CD4-positive, alpha-beta T cell treated with Interferon gamma for 1 hour (primary cell): Measurements from ENCODE around the gene ACTR10.
A peak's percentile ranks its signal among the peaks of the same experiment; 100 is the strongest.

ENCODE experiments used
- DNase-seq: peaks from one replicate; pipeline ENCODE4 v3.0.0-alpha.2; 2020

Gene ACTR10

DNA sequence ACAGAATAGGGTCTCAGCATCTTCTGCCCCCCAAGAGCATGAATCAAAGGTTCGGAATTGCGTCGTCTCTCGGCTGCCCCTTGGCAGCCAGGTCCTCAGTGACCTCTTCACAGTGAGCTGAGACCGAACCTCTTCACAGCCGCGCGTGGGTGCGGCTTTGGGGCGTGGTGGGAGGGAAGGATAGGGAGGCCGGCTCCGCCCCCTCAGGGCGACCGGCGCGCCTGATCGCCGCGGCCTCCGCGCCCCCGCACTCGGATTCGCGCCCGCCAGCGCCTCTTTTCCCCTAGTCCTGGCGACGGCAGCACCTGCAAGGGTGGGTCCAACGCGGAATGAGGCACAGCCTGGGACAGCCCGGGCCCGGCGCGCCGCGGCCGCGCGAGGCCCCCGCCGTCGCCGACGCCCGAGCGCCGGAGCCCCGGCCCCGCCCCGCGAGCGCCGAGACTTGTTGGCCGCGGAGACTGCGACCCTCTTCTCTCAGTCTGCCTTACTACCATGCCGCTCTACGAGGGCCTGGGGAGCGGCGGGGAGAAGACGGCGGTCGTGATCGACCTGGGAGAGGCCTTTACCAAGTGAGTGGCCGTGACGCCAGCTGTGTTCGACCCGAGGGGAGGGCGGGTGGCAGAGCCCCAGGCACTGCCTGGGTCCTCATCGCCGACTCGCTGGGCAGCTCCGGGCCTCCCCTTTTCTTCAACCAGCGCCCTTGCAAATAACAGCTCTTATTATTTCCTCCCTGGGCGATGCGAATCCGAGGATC, at the start of gene ACTR10:
TSS of gene ACTR10 (plus strand) at position 424 of the 754 bp plus-strand sequence. CDS start at position 493, 69 bp downstream.
- DNase-seq, result peak; percentile 81

DNA sequence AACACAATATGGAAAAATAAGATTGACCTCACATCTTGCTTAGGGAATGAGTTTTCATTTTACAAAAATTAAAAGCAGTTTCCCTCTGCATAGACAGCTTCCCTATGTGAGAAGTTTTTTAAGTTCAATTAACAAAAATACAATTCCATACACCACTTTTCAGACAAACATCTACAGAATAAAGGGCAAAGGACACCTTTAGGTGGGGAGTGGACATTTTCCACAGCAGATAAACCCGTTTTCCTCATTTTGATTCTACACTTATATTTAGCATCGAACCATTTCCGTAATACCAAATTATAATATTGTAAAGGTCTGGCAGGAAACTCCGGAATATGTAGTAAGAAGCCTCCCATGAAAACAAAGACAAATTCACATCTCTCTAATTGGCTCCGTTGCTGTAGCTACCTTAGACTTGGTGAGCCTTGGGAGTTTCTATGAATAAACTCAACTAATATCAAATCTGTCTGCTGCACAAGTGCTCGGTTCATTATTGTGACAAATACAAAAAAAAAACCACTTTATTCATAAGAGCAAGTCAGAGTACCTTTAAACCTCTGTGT, 49.6 kb upstream of the ACTR10 start:
- DNase-seq, result no peak

DNA sequence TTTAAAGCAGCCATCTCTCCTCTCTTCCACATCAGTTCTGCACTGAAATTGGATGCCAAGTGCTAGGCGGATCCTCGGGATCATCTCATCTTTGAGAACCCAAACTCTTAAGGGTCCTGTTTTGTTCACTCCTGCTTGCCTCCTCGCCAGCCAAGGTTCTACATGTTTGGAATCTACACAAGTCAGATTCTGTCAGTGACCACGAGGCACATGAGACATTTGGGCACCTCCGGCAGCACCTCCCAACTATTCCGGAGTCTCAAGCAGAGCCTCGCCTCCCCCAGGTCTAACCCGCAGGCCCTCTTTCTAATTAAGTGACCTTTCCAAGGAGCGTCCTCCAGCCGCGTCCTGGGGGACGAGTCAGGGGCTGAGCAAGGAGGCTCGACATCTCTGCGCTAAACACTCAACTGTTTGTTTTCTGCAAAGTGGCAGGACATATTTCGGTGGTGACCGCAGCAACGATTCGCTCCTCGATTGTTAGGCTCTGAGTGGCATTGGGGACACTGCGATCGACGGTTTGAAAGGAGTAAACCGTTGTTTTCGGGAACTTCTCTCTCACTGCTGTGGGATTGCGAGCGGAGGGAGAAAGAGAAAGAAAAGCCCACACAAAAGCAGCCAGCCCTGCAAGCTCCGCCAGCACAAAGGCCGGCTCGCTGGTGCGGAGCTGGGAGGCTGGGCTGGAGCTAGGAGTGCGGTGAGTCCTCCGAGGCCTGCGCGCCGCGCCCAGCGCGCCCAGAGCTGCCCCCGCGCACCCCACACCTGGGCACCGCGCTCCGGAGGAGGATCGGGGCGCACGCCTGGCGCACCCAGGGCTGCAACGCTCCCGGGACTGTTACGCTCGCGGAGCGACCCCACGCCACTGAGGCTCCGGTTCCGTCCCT, 48.6 kb upstream of the ACTR10 start:
- no peak for DNase-seq

DNA sequence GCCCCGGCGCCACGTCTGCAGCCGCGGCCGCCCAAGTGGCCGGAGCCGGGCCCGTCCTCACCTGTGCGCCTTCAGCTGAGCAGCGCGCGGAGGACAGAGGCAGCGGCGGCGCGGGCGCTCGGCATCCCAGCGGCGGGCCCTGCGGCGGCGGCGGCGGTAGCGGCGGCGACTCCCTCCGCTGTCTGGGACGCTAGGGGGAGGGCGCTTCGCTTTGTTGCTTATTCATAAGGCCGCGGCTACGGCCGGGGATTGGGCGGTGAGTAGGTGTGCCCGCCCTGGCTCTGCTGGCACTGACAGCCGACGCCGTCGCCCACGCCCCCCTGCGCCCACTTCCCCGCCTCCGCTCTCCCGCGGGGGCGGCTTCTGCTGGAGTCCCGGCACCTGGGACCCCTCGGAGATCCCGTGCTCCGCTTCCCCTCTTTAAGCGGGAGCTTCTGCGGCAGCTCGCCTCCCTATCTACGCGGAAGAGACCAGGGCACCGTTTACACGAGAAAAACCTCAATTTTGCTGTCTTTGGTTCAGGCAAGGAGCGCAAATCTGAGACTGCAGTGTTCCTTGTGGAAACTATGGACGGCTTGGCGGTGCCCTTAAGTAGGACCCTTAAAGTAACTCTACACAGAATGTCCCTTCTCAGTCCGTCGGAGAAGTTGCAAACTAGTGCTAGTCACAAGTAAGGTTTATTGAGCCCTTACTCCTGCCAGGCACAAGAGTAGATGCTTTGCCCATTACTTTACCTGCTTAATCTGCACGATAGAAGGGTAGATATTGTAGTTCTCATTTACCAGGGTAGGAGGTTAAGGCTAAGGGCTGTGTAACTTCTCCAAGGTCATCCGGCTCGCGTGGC, 47.7 kb upstream of the ACTR10 start, which contains the start of gene ARMH4:
TSS of gene ARMH4 (minus strand) at position 200 of the 844 bp plus-strand sequence. CDS start 12,855 bp downstream, outside the sequence.
- peak; percentile 51 for DNase-seq

DNA sequence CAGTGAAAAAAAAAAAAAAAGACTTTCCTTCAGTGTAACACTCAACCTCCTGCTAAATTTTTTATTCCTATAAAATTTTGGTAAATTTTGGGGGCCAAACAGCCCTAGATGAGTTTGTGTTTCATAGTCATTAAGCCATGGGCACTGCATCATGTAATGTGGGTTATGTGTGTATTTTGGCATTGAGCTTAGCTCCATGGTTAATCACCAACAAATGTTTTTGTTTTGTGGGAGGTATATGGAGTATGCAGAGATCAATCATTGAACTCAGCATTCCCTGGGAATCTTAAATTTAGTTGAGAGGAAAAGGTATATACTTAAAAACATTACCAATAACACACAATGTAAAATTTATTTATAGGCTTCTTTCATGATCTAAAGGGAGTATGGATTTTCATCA, 39.4 kb upstream of the ACTR10 start:
- DNase-seq, result no peak

DNA sequence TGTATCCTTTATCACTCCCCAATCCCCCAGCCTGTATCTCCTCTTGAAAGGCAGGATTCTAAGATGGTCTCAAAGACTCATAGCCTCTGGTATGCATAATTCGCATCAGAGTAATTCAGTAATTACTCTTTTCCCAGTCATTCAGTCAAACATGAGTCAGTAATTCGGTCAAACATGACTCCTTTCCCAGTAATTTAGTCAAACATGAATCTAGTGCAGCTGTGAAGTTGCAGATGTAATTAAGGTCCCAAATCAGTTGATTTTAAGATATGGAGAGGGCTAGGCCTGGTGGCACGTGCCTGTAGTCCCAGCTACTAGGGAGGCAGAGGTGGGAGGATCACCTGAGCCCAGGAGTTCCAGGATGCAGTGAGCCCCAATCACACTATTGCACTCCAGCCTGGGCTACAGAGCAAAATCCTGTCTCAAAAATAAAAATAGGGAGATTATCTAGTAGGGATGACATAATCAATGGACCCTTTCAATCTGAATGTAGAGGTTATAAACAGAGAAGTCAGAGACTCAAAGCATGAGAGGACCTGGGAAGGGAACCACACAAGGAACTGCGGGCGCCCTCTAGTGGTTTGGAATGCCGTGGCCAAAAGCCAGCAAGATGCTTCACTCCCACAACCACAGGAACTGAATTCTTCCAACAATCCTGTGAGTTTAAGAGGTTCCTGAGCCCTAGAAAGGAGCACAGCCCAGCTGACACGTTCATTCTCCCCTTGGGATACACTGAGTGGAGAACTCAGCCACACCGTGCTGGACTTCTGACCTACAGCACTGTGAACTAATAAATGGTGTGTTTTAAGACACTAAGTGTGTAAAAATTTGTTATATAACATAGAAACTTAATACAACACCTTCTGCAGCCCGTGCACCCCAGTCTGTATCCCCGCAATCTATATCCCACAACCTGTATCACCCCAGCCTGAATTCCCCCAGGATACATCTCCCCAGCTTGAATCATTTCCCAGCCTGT, 33.7 kb upstream of the ACTR10 start:
- peak; percentile 48 for DNase-seq

DNA sequence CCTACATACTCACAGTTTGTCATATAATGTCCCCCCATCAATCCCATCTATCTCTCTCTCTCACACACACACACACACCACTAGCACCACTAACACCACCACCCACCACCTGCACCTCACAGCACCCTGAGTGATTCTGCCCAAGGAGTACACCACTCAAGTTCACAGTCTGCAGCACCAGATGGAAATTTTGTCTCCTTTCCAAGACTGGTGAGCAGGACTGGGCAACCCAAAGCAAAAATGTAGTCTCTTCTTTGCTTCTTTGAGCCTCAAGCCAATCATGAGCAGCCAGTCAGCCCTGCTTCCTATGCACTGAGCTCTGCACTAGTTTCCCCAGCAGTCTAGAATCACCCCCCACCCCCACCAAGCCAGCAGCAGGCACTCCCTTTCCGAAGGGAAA, 32.9 kb upstream of the ACTR10 start:
- DNase-seq, result no peak

DNA sequence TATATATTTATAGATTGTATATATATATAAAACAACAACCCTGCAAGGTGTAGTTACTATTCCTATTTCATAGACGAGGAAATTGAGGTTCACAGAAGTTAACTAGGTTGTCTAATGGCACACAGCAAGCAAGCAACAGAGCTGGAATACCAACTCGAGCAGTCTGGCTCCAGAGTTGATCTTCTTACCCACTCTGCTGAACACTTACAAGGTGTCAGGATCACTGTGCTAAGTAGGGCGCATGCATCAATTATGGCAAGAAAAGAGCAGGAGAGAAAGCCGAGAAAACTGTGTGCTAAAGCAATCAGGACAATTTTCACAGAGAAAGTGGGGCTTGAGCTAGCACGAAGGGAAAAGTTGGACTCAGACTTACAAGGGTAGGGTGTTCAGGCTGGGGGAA, 32.1 kb upstream of the ACTR10 start:
- DNase-seq, result no peak

DNA sequence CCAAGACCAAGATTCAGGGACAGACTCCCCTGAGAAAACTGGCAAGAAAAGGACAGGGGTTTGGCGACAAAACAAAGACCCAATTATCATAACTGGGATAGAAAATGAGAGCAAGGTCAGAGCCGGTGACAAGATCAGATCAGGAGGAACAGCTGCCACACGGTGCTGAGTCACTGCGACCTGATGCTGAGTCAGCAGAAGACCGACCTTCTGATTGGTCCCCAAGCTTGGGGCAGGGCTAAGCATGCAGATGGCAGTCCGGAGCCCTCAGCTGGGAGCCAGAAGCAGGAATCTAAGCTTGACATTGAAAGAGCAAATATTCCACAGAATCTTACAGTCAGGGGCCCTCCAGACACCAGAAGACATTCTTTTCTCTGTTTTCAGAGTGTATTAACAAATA, 28.9 kb upstream of the ACTR10 start:
- peak; percentile 30 for DNase-seq

DNA sequence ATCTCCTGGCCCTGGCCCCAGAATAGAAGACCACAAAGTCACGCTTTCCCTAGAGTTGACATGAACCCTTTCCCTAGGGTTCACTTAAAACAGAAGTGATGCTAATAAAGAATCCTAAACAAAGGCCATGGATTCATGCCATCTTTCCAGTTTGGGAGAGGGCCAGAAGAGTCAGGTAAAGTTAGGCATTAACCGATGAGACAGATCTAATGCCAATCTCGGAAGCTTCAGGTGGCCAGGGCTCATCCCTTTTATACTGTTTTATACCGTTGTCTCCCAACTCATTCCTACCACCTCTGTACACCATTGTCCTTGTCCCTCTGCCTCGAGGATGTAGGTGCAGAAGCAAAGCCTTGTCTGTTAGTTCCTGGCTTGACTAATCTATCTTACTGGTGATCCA, 22.8 kb upstream of the ACTR10 start:
- no peak for DNase-seq

DNA sequence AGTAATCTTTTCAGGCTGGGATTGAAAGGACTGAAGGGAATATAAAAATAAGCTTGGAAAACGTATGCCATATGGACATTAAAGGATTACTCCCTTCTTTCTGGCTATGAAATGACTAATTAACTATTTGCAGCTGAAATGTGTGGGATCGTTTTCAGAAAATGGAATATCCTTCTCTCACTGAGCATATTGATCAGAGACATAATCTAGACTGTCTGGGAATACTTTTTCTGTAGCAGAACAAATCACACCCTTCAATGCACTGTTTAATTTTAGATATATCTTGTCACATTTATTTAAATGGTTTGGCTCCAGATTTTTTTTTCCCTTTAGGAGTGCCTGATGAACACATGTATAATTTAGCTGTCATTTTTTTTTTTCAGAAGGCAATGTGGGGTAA, 10.8 kb upstream of the ACTR10 start:
- DNase-seq, result no peak

DNA sequence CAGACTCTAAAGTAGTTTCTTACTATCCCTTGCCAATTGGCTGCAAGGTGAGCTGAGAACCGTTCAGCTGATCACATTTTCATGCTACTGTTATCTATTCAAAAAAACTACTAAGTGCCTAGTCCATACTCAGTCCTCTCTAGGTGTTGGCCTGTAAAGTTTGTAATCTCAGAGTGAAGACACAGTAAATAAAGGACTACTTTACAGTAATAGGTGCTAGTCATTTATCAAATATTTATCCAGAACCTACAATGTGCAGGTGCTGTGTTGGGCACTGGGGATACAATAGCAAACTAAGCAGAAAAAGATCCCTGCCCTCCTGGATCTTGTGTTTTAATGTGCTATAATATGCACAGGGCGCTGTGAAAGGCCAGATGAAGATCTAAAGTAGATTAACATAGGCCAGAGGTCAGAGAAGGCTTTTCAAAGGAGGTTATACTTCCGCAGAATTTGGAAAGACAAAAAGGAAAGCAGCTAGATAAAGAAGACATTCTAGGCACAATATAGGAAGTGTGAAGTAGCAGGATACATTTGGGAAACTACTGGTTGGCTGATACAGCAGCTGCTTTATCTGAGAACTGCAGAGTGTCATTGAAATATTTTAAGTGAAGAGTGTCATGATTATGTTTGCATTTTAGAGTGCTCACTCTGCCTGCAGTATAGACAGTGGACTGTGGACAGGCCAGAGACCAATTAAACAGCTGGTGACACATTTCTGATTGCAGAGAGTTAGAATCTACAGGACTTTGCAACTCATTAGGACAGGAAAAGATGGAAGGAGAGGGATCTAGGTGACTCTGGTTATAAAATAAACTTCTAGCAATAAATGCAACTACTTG, 8.0 kb upstream of the ACTR10 start:
- DNase-seq, result no peak

DNA sequence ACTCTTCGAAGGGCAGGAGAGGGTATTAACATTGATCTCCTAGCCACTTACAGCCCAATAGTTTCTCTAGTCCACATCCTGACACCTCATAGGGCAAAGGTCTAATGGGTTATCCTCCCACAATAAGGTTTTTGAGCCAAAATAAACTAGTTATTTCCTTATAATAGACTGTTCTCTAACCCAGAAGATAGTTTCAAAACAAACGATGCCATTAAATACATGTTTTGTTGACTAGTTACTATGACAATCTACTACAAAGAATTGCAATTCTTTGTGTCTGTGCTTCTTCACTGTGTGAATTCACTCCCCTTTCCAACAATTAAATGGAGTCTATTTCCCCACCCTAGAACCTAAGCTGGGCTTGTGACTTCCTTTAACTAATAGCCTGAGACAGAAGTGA, 6.4 kb upstream of the ACTR10 start:
- DNase-seq, result no peak

DNA sequence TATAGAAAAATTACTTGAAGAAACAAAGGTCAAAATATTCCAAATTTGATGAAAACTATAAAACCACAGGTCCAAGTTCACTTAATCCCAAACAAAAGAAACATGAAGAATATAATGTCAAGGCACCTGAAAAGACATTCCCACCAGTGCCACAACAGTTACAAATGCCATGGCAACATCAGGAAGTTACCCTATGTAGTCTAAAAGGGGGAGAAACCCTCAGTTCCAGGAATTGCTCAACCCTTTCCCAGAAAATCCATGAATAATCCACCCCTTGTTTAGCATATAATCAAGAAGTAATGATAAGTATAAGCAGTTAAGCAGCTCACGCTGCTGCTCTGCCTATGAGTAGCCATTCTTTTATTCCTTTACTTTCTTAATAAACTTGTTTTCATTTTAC, 3.8 kb upstream of the ACTR10 start:
- no peak for DNase-seq

DNA sequence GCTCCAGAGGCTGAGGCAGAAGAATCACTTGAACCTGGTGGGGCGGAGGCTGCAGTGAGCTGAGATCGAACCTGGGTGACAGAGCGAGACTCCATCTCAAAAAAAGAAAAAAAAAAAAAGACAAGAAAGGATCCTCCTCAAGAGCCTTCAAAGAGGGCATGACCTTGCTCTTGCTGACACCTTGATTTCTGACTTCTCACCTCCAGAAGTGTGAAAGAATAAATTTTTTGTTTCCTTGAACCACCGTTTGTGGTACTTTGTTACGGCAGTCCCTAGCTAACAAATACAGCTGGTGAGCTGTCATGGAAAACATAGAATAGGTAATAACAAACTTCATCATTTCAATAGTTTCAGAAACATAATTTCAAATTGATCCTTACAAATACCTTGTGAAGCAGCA, 1.9 kb upstream of the ACTR10 start:
- no peak for DNase-seq

DNA sequence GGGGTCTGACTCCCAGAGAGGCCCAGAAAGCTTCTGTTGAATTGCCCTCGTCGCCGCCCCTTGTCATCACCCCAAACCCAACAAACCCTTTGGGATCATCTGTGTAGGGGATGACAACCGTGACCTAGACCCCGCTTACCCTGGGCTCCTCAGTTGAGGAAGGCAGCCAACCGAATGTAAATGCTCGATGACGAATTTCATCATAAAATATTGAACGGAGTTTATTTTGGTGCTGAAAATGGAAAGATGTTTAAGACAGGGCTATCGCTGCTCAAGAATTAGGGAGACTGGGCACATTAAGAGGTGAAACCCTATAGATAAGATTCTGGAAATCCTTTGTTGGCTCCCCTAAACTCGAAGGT, 512 bp downstream of the ACTR10 start:
- DNase-seq, result no peak

DNA sequence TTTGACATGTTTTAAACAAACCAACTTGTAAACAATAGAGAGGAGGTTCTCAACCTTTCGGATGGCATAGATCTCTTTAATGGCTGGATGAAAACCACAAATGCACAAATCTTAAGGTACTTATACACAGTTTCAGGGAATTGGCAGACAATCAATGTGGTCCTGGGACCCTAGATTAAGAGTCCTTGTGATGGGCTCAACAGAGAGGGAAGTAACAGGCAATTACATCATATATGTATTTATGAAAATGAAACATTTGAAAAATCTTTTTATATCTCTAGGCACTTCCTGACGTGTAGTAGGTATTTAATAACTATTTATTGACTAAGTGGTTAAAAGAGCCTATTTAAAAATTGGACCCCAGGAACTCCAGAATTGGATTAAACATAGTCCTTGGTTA, 897 bp downstream of the ACTR10 start:
- no peak for DNase-seq

DNA sequence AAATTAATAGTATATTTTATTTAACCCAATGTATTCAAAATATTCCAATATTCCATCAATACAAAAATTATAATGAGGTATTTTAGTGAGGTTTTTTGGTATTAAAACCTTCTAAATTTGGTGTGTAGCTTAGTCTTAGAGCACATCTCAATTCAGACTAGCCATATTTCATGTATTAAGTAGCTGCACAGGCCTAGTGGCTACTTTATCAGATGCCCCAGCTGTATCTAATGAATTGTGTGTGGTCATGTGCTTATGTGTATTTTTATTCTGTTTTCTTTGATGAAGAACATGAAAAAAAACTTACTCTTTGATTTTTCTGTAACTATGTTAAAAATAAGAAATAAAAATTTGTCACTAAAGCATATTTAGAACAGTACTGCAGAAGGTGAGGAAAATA, 13.2 kb downstream of the ACTR10 start:
- DNase-seq, result no peak

DNA sequence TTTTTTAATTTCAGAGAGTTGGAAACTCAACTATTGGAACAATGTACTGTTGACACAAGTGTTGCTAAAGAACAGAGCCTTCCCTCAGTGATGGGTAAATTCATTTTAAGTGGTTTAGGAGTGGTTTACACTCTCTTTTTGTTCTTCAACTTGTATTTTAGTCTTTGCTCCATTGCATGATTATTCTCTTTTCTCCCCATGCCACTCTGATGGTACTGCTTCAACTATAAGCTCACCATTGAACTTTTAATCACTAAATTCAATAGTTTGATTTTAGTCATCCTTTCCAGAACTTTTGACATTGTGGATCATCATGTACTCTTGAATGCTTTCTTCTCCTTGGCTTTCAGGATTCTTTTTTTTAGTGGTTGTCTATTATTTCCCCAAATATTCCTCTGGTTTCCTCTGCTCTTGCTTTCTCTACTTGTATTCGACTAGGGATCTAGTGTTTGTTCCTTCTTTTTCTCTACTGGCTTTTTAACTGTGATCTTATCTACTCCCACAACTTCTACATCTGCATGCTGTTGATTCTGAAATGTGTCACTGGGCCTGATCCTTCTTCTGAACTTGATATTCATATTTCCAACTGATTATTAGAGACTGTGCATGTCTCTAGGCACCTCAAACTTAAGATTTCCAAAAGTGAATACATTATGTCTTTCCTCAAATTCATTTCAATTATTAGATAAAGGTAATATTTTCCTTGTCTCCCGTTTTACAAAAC, 15.4 kb downstream of the ACTR10 start:
- no peak for DNase-seq

DNA sequence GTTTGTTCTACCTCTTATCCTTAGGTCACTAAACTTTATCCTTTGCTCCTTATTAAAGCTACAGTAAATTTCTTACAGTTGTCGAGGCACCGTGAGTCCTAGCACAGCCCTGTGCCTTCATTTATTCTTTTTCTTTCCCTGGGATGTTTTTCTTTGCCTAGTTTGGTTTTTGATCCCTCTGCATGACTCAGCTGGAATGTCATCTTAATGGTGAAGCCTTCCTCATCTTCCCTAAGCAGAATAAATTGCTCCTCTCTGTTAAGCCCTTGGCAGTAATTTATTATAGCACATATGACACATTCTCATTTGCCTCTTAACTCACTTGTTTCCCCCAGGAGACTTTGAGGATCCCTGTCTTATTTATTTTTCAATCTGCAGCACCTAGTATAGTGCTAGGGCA, 16.6 kb downstream of the ACTR10 start:
- no peak for DNase-seq
